GM18868 (cell line): Measurements from ENCODE around the gene SLC6A4.
"Not testable (repeated sequence)": the region's sequence is repeated elsewhere in the genome, so short reads cannot be mapped to it uniquely, and the experiment has no call there.

Experiments
- ATAC-seq: cut with Tn5 transposase; IDR thresholded peaks from one replicate; pipeline ENCODE4 v1.9.1; 2021; ENCODE audit warnings: mild to moderate bottlenecking, moderate library complexity; ENCODE audit not compliant: unreplicated experiment

Gene SLC6A4

DNA sequence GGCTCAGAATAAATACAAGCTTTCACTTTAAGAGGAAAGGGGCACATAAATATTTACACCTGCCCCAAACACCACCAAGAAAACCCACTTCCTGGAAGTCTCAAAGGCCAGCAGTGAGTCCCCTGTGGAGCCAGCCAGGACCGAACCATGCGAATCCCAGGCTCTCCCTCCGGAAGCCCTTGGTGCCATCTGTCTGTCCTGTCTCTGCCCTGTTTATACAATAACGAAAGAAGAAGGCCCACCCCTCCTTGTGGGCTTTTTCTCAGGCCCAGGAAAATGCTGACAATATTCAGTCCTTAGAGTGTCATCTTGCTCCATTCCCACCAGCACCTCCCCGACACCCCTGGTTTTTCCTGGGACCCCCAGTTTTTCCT lies 3.6 kb upstream of the SLC6A4 start:
- ATAC-seq: no peak

- ATAC-seq: no peak
These were observed 3.0 kb upstream of the SLC6A4 start for GRCh38 chr17:30238387-30239088.

- ATAC-seq: no peak
These were observed 2.5 kb upstream of the SLC6A4 start for GRCh38 chr17:30238003-30238344.

GRCh38 chr17:30237296-30238002 lies 2.0 kb upstream of the SLC6A4 start:
- no peak for ATAC-seq

GRCh38 chr17:30236766-30237165 lies 1.3 kb upstream of the SLC6A4 start:
- no peak for ATAC-seq

- no peak for ATAC-seq
These were observed 764 bp upstream of the SLC6A4 start for GRCh38 chr17:30236297-30236624.

- ATAC-seq: peak; percentile 67
These were observed 533 bp downstream of the SLC6A4 start for GRCh38 chr17:30234964-30235363.

GRCh38 chr17:30234296-30234695 lies 1.2 kb downstream of the SLC6A4 start:
- no peak for ATAC-seq

- no peak for ATAC-seq
These were observed 2.6 kb downstream of the SLC6A4 start for GRCh38 chr17:30232824-30233427.

- no peak for ATAC-seq
These were observed 3.3 kb downstream of the SLC6A4 start for GRCh38 chr17:30232015-30232823.

- no peak for ATAC-seq
These were observed 4.8 kb downstream of the SLC6A4 start for GRCh38 chr17:30230596-30231125.

DNA sequence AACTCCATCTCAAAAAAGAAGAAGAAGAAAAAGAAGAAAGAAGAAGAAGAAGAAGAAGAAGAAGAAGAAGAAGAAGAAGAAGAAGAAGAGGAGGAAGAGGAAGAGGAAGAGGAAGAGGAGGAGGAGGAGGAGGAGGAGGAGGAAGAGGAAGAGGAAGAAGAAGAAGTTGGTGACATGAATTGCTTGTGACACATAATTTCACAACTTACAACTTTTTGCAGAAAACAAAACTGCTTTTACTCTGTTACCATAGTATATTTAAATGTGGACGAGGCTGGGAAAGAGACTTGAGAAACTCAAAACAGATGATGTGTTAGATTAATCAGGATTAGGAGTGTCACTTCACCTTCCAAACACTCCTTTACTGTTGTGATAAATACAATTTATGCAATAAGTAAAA lies 5.5 kb downstream of the SLC6A4 start:
- ATAC-seq: not testable (repeated sequence)

DNA sequence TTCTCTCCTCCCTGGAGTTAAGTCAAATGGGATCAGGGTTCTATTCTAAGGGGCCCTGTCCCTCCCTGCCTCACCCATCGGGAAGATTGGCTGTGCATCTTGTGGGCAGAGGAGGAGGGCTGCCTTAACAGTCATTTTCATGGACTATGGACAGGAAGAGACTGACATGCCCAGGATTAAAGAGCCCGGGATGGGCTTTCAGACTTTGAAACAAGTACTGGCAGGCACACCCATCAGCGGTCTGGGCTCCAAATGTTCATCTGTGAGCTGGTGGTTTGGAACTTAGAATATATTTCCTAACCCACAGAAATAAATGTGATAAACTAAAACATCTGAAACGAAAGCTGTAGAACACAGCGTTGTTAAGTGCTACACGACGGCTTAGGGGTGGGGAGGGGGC lies 6.5 kb downstream of the SLC6A4 start:
- no peak for ATAC-seq

GRCh38 chr17:30228011-30228410 lies 7.5 kb downstream of the SLC6A4 start:
- no peak for ATAC-seq

- ATAC-seq: no peak
These were observed 8.6 kb downstream of the SLC6A4 start for GRCh38 chr17:30226878-30227277.

- no peak for ATAC-seq
These were observed 9.5 kb downstream of the SLC6A4 start for GRCh38 chr17:30225919-30226553.

GRCh38 chr17:30225112-30225511 lies 10.4 kb downstream of the SLC6A4 start:
- no peak for ATAC-seq

GRCh38 chr17:30224419-30224960 lies 11.0 kb downstream of the SLC6A4 start:
- no peak for ATAC-seq

- ATAC-seq: no peak
These were observed 12.7 kb downstream of the SLC6A4 start for GRCh38 chr17:30222721-30223175.

DNA sequence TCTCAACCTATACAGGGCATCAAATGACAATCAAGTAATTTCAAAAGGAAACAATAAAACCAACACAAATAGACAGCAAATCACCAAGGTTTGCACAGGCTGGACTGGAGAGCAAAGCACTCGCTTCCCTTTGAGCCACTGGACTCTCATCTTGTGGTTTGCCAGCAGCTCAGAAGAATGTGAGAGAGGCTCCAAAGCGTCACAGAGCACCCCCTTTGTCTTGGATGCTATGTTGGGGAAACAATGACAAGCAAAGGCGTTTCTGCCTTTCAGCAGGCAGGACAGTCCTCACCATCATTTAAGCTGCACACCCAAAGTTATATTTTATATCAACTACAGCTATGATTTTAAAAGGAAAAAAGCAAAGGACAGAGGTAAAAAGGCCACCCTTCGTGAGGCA lies 13.2 kb downstream of the SLC6A4 start:
- no peak for ATAC-seq

- ATAC-seq: no peak
These were observed 14.2 kb downstream of the SLC6A4 start for GRCh38 chr17:30221346-30221745.
